Gastrocnemius medialis (tissue), 4 donors: ENCODE measurements around the gene SRCAP. TPM values are rescaled to one million over a fixed set of nuclear protein-coding genes. Genes with fewer than 3 reads are reported as not detected.

ENCODE experiments used
- ATAC-seq, 2 donors: fragments of 150-250 bp; one replicate each; pipeline ENCODE4 v1.9.1; 2016
- DNase-seq, 2 donors: peaks; one replicate each; pipeline ENCODE4 v3.0.0-alpha.2; 2019
- H3K27ac ChIP-seq, 4 donors: fragments of 200-600 bp; sonication (generic); 1 replicate in 1 of 4; 2 replicates in 3 of 4; pipeline ENCODE4 v1.5.1; 2016 to 2018; ENCODE audit warnings: mild to moderate bottlenecking in 2 of 4, moderate library complexity in 1 of 4
- H3K27me3 ChIP-seq, 3 donors: fragments of 200-600 bp; sonication (generic) in 2 of 3; 1 replicate in 1 of 3; 2 replicates in 2 of 3; pipeline versions ENCODE4 v1.5.1 to v1.6.0; 2016 to 2019; ENCODE audit warnings: mild to moderate bottlenecking in 1 of 3, moderate library complexity in 1 of 3
- H3K36me3 ChIP-seq, 2 donors: fragments of 200-600 bp; sonication (generic) in 1 of 2; one replicate each; pipeline ENCODE4 v1.5.1; 2017 to 2018
- H3K4me1 ChIP-seq, 2 donors: fragments of 200-600 bp; sonication (generic) in 1 of 2; one replicate each; pipeline ENCODE4 v1.5.1; 2016 to 2017; ENCODE audit warnings: mild to moderate bottlenecking in 2 of 2
- H3K4me3 ChIP-seq, 4 donors: fragments of 200-600 bp; sonication (generic) in 3 of 4; 1 replicate in 1 of 4; 2 replicates in 3 of 4; pipeline ENCODE4 v1.5.1; 2016 to 2019; ENCODE audit warnings: mild to moderate bottlenecking in 2 of 4
- H3K9me3 ChIP-seq, 3 donors: fragments of 200-600 bp; sonication (generic) in 2 of 3; 1 replicate in 1 of 3; 2 replicates in 2 of 3; pipeline ENCODE4 v1.5.1; 2016 to 2019
- CTCF ChIP-seq, 5 experiments: fragments of 450-650 bp in 3 of 5; fragments of 200-600 bp in 2 of 5; sonication (generic) in 2 of 5; IDR thresholded peaks in 4 of 5; conservative IDR thresholded peaks in 1 of 5; 1 replicate in 4 of 5; 2 replicates in 1 of 5; pipeline ENCODE4 v1.5.1; 2016 to 2019; ENCODE audit warnings: antibody characterized with exemption in 5 of 5, mild to moderate bottlenecking in 3 of 5, moderate library complexity in 3 of 5
- POLR2A ChIP-seq, 2 donors: fragments of 450-650 bp; IDR thresholded peaks; one replicate each; pipeline ENCODE4 v1.6.1; 2017; ENCODE audit warnings: antibody characterized with exemption in 2 of 2, mild to moderate bottlenecking in 2 of 2, moderate library complexity in 2 of 2
- in situ Hi-C, 4 donors: fragments of 200-750 bp; cut with MboI; loops; one replicate each; pipeline versions ENCODE4 v1.15.0 to v1.8.0; 2017; ENCODE audit warnings: low sequenced_read_pairs in 4 of 4
- intact Hi-C: fragments of 100-400 bp; cut with DNase I; formaldehyde crosslinking; loops from one replicate; pipeline ENCODE4 v1.15.1; 2023; ENCODE audit warnings: low total_unique reads
- total RNA-seq, 4 donors: library from RNA; depleted of rRNA; stranded (reverse); fragments of >200 nt; gene quantifications; one replicate each; pipeline versions ENCODE4 v1.1.0 to v1.2.3, GENCODE V29; 2016

SRCAP gene
- total RNA-seq, 4 donors from 2014 or later = 15.3 to 25.5 (median 21.9) TPM

DNA sequence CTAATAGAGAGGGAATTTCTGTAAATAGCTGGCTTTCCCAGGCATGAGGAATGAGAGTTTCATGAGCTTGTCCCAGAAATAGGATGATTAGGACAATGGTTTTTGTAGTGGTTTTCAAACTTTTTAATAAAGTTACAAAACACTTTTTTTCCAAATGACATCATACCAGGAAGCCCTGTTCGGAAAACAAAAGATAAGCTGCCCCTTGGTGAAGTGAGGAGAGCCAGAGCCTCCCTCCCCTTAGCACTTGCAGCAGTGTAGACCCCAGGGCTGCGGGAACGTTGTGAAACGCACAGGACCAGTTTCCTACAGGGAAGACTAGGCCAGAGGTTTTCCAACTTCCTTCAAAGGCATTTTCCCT is 33.2 kb upstream of the SRCAP start:
- DNase-seq (no peak), ATAC-seq (no peak)
- Histone ChIP-seq H3K4me3 (no peak overlapping the region), H3K27ac (no peak overlapping the region), H3K9me3 (no peaks in the 10 kb centered on the region), H3K36me3 (peaks cover 3 to 87% of the 10 kb centered on the region in 2 donors), H3K27me3 (no peaks in the 10 kb centered on the region), H3K4me1 (peaks cover 11% of the 10 kb centered on the region in 2 donors)
- in situ Hi-C loops (no loop called here), intact Hi-C loops (no loop called here)
- no peak for TF ChIP-seq CTCF (IDR thresholded peaks at IDR 0.05 in 4 of 5, conservative IDR thresholded peaks at IDR 0.05 in 1 of 5)
- no peak for TF ChIP-seq POLR2A (IDR thresholded peaks at IDR 0.05)

DNA sequence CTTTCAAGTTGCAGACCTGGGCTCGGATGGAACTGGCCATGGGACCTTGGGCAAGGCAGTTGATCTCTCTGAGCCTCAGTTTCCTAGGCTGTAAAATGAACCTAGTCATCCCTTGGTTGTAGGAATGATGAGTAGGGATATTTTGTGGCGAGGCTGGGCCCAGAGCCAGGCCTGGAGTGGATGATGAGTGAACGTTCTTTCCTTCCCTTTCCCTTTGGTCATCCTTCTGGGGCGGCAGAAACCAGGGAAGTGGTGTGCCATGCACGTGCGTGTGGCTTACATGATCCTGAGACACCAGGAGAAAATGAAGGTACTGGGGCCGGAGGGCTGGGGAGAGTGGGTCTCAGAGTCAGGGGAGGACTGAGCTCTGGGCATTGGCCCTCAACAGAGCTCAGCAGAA is 32.3 kb upstream of the SRCAP start:
- peak overlapping the region in 1 of 4 donors; percentile 26 for H3K27ac ChIP-seq
- intact Hi-C loops (no loop called here), in situ Hi-C loops (no loop called here)
- peaks cover 3% of the 10 kb centered on the region in 2 donors for H3K4me1 ChIP-seq
- H3K36me3 ChIP-seq = peaks cover 3 to 83% of the 10 kb centered on the region in 2 donors
- H3K9me3 ChIP-seq = no peaks in the 10 kb centered on the region
- DNase-seq = no peak
- no peak for TF ChIP-seq CTCF (IDR thresholded peaks at IDR 0.05 in 4 of 5, conservative IDR thresholded peaks at IDR 0.05 in 1 of 5)
- no peak for TF ChIP-seq POLR2A (IDR thresholded peaks at IDR 0.05)
- ATAC-seq = no peak
- no peak overlapping the region for H3K4me3 ChIP-seq
- H3K27me3 ChIP-seq = no peaks in the 10 kb centered on the region

- Histone ChIP-seq H3K9me3 (no peaks in the 10 kb centered on the region), H3K27ac (peak overlapping the region in 2 of 4 donors; percentile 26 to 29), H3K36me3 (peaks cover 3 to 80% of the 10 kb centered on the region in 2 donors), H3K4me3 (no peak overlapping the region), H3K27me3 (no peaks in the 10 kb centered on the region), H3K4me1 (no peaks in the 10 kb centered on the region)
- DNase-seq = no peak
- in situ Hi-C loops = no loop called here
- ATAC-seq = peak in 1 of 2 donors; percentile 45
- intact Hi-C loops = no loop called here
- TF ChIP-seq CTCF (IDR thresholded peaks at IDR 0.05 in 4 of 5, conservative IDR thresholded peaks at IDR 0.05 in 1 of 5) (no peak), POLR2A (IDR thresholded peaks at IDR 0.05) (no peak)
These were observed 31.5 kb upstream of the SRCAP start for GRCh38 chr16:30667361-30667905.

- in situ Hi-C loops = no loop called here
- DNase-seq = no peak
These were observed 30.6 kb upstream of the SRCAP start for GRCh38 chr16:30668393-30668792.

More at GRCh38 chr16:30668393-30668792, 30.6 kb upstream of the SRCAP start:
- Histone ChIP-seq H3K4me3 (no peak overlapping the region), H3K36me3 (peaks cover 3 to 71% of the 10 kb centered on the region in 2 donors), H3K27me3 (no peaks in the 10 kb centered on the region), H3K27ac (no peak overlapping the region), H3K9me3 (no peaks in the 10 kb centered on the region), H3K4me1 (no peaks in the 10 kb centered on the region)
- TF ChIP-seq CTCF (IDR thresholded peaks at IDR 0.05 in 4 of 5, conservative IDR thresholded peaks at IDR 0.05 in 1 of 5) (no peak), POLR2A (IDR thresholded peaks at IDR 0.05) (no peak)
- intact Hi-C loops = no loop called here
- ATAC-seq = no peak
